Epithelial cell of esophagus (primary cell): ENCODE data around the gene PSMD2.

Experiments used
- DNase-seq: peaks from one replicate; pipeline ENCODE4 v3.0.0; 2010; ENCODE audit warnings: low read depth
- H3K4me3 ChIP-seq: 2 replicates; pipeline ENCODE4 v1.5.1; 2011; ENCODE audit warnings: mild to moderate bottlenecking, low read length, control low read depth
- TF ChIP-seq, protein P1 (sequence below): IDR thresholded peaks from 2 replicates; pipeline ENCODE4 v1.5.1; 2011; ENCODE audit warnings: low read depth, mild to moderate bottlenecking, low read length, control low read depth, inconsistent platforms; ENCODE audit not compliant: insufficient read depth; ENCODE audit errors: missing control alignments

The PSMD2 gene

GRCh38 chr3:184351511-184352148 lies 52.6 kb downstream of the PSMD2 start:
- H3K4me3 ChIP-seq = no peak overlapping the region
- TF ChIP-seq, protein P1, sequence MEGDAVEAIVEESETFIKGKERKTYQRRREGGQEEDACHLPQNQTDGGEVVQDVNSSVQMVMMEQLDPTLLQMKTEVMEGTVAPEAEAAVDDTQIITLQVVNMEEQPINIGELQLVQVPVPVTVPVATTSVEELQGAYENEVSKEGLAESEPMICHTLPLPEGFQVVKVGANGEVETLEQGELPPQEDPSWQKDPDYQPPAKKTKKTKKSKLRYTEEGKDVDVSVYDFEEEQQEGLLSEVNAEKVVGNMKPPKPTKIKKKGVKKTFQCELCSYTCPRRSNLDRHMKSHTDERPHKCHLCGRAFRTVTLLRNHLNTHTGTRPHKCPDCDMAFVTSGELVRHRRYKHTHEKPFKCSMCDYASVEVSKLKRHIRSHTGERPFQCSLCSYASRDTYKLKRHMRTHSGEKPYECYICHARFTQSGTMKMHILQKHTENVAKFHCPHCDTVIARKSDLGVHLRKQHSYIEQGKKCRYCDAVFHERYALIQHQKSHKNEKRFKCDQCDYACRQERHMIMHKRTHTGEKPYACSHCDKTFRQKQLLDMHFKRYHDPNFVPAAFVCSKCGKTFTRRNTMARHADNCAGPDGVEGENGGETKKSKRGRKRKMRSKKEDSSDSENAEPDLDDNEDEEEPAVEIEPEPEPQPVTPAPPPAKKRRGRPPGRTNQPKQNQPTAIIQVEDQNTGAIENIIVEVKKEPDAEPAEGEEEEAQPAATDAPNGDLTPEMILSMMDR = no peak
- no peak for DNase-seq

GRCh38 chr3:184352149-184352785 lies 53.2 kb downstream of the PSMD2 start:
- no peak for DNase-seq
- TF ChIP-seq, protein P1 = no peak
- no peak overlapping the region for H3K4me3 ChIP-seq

DNA sequence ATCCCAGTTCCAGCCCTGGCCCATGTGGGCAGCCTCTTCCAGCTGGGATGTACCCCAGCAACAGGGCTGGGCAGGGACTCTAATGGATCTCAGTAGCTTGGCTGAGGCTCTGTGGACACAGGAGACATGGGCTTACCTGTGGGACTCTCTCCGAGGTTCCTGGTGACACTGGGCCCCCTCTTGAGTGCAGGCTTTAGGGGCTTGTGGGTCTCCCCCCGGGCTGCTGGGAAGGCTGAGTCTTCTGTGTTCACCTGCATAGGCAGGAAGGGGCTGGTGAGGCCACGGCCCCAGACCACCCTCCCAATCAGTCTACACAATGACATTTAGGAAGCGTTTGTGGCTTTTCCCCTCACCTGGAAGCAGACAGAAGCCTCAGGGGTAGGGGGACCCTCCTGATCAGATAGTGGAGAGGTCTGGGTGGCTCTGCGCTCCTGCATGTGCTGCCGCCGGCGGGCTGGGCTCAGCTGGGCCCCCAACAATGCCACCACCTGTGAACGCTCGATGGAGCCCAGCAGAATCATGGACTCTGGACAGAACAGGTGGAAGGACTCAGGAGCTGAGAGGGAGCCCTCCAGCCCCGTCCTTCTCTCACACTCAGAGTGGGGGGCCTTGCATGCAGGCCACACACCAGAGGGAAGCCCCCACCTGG lies 54.0 kb downstream of the PSMD2 start:
- no peak overlapping the region for H3K4me3 ChIP-seq
- TF ChIP-seq, protein P1 = no peak
- DNase-seq = no peak

DNA sequence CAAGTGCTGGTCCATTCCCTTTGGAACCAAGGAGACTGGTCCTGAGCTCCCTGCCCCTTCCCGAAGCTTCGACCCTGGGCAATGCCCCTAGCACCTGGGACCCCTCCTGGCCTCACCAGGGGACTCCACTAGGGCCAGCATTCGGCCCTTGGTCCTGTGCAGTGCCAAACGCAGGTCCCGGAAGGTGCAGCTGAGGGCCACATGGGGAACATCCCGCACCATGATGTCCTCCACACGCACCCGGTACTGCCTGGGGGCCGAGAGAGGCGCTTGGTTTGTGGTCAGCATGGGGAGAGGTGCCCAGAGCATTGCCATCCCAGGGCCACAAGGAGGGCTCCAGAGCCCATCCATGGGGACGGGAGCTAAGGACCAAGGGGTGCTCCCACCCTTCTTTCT lies 54.5 kb downstream of the PSMD2 start:
- no peak for DNase-seq
- TF ChIP-seq, protein P1 = no peak
- H3K4me3 ChIP-seq = no peak overlapping the region

DNA sequence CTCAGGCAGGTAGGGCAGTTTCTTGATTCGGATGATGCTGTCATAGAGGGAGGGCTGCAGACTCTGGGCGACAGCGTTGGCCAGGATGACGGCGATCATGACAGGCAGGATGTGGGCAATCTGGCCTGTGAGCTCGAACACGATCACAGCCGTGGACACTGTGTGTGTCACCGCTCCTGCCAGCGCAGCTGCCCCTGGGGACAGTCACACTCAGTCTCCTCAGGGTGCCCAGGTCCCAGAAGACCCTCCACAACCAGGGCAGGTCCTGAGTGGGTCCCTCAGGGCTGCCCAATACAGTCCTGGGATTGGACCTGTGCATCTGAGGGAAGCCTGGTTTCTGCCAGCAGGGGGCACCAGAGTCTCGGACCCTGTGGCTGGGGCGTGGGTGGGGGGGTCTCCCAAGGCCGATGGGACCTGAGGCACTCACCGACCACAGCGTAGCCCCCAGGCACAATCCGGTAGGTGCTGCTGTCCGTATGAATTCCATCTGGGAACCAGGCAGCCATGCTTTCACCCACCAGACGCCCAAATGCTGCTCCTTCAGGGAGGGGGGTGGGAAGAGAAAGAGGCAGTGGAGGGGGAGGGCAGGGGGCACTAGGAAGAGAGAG lies 55.2 kb downstream of the PSMD2 start:
- TF ChIP-seq, protein P1 = peak; percentile 74
- DNase-seq = peak; percentile 37
- H3K4me3 ChIP-seq = no peak overlapping the region

- TF ChIP-seq, protein P1 = no peak
- DNase-seq = no peak
Observed at GRCh38 chr3:184354754-184355153, 55.7 kb downstream of the PSMD2 start.

More at GRCh38 chr3:184354754-184355153, 55.7 kb downstream of the PSMD2 start:
- H3K4me3 ChIP-seq = no peak overlapping the region
